ENCODE results near the gene TMEM9B. TPM values are rescaled to one million over a fixed set of nuclear protein-coding genes. Genes with fewer than 3 reads are reported as not detected.
"Not testable (repeated sequence)": the region's sequence is repeated elsewhere in the genome, so short reads cannot be mapped to it uniquely, and the experiment has no call there.

The TMEM9B gene
- total RNA-seq, result 10 to 100 TPM; 57.2 to 74.4 TPM
- polyA plus RNA-seq (ENCODE audit: insufficient read length in 2 of 2), result 100 to 1,000 TPM; 117 to 134 TPM
- long read RNA-seq, donor 1, transcript TMEM9B-205 (5 exons, 2,083 nt), result major isoform, 94 of 102 reads
- long read RNA-seq, donor 1, partial matches to known transcripts, result 6 of 102 reads
- long read RNA-seq, donor 1, other reads (novel, unspliced or antisense), result 0 of 102 reads
- long read RNA-seq, donor 2, transcript TMEM9B-205 (5 exons, 2,083 nt), result major isoform, 38 of 39 reads
- long read RNA-seq, donor 2, partial matches to known transcripts, result 0 of 39 reads
- long read RNA-seq, donor 2, other reads (novel, unspliced or antisense), result 0 of 39 reads
- long read RNA-seq, donor 3, transcript TMEM9B-205 (5 exons, 2,083 nt), result major isoform, 32 of 32 reads
- long read RNA-seq, donor 3, partial matches to known transcripts, result 0 of 32 reads
- long read RNA-seq, donor 3, other reads (novel, unspliced or antisense), result 0 of 32 reads
- long read RNA-seq, donor 4, transcript TMEM9B-205 (5 exons, 2,083 nt), result major isoform, 20 of 22 reads
- long read RNA-seq, donor 4, partial matches to known transcripts, result 0 of 22 reads
- long read RNA-seq, donor 4, other reads (novel, unspliced or antisense), result 0 of 22 reads

- peak; percentile 78 to 97 (median 86) for DNase-seq (ENCODE audit: low read depth in 4 of 6, low spot score in 6 of 6)
- peaks cover 3% of the 10 kb centered on the region for H3K36me3 ChIP-seq (ENCODE audit: control insufficient read depth, insufficient read depth, low read length)
- no peaks in the 10 kb centered on the region for H3K9me3 ChIP-seq (ENCODE audit: control insufficient read depth, insufficient read depth, low read length)
- peak within 1 kb of the TSS; percentile 93 for H3K4me3 ChIP-seq (ENCODE audit: low read depth, low read length)
- H3K27ac ChIP-seq (ENCODE audit: low read depth, low read length), result peak within 1 kb of the TSS; percentile 92
- 0% methylated on average over 65 of the region's 67 CpGs for WGBS (ENCODE audit: insufficient coverage)
- H3K27me3 ChIP-seq (ENCODE audit: control insufficient read depth, insufficient read depth, low read length), result no peaks in the 10 kb centered on the region
- H3K4me1 ChIP-seq (ENCODE audit: control insufficient read depth, insufficient read depth, low read length), result peaks cover 20% of the 10 kb centered on the region
Observed at GRCh38 chr11:8964324-8965320, at the start of gene TMEM9B. Gene TMEM9B (minus strand): TSS chr11:8964442. CDS start chr11:8964313, 129 bp downstream.

DNA sequence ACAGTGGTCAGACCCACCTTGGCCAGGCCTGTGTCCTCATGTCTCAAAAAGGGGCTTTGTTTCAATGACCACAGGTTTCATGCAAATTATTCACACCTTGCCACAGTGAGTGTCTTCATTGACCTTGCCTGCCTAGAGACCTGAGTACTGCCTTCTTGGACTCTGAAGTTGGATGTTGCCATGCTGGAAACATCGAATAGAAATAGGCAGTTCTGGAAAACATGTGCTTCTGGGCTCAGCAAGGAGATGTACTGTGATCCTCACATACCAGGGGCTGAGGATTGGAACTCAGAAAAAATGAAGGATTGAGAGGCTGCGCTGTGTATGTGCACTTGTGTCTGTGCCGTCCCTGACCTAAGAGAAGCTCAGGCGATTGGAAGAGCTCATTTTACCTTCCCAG lies 49.1 kb upstream of the TMEM9B start:
- no peak overlapping the region for H3K4me3 ChIP-seq (ENCODE audit: low read depth, low read length)
- no peaks in the 10 kb centered on the region for H3K27me3 ChIP-seq (ENCODE audit: control insufficient read depth, insufficient read depth, low read length)
- no peaks in the 10 kb centered on the region for H3K9me3 ChIP-seq (ENCODE audit: control insufficient read depth, insufficient read depth, low read length)
- WGBS (ENCODE audit: insufficient coverage), result 98% methylated on average over 4 of the region's 4 CpGs
- H3K36me3 ChIP-seq (ENCODE audit: control insufficient read depth, insufficient read depth, low read length), result no peaks in the 10 kb centered on the region
- peaks cover 9% of the 10 kb centered on the region for H3K4me1 ChIP-seq (ENCODE audit: control insufficient read depth, insufficient read depth, low read length)
- no peak overlapping the region for H3K27ac ChIP-seq (ENCODE audit: low read depth, low read length)
- no peak for DNase-seq (ENCODE audit: low read depth in 4 of 6, low spot score in 6 of 6)

DNA sequence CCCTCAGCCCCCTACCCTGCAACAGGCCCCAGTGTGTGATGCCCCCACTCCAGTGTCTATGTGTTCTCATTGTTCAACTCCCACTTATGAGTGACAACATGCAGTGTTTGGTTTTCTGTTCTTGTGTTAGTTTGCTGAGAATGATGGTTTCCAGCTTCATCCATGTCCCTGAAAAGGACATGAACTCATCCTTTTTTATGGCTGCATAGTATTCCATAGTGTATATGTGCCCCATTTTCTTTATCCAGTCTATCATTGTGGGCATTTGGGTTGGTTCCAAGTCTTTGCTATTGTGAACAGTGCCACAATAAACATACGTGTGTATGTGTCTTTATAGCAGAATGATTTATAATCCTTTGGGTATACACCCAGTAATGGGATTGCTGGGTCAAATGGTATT lies 45.3 kb upstream of the TMEM9B start:
- not testable (repeated sequence) for H3K4me3 ChIP-seq (ENCODE audit: low read depth, low read length); H3K36me3 ChIP-seq (ENCODE audit: control insufficient read depth, insufficient read depth, low read length); H3K27ac ChIP-seq (ENCODE audit: low read depth, low read length); H3K4me1 ChIP-seq (ENCODE audit: control insufficient read depth, insufficient read depth, low read length); DNase-seq (ENCODE audit: low read depth in 4 of 6, low spot score in 6 of 6); H3K9me3 ChIP-seq (ENCODE audit: control insufficient read depth, insufficient read depth, low read length); H3K27me3 ChIP-seq (ENCODE audit: control insufficient read depth, insufficient read depth, low read length)
- no CpG with 5 or more reads among the region's 1 CpG for WGBS (ENCODE audit: insufficient coverage)

GRCh38 chr11:9008661-9009060 lies 44.4 kb upstream of the TMEM9B start:
- 86% methylated on average over 1 of the region's 1 CpG for WGBS (ENCODE audit: insufficient coverage)
- peaks cover 3% of the 10 kb centered on the region for H3K27me3 ChIP-seq (ENCODE audit: control insufficient read depth, insufficient read depth, low read length)
- no peaks in the 10 kb centered on the region for H3K36me3 ChIP-seq (ENCODE audit: control insufficient read depth, insufficient read depth, low read length)
- H3K27ac ChIP-seq (ENCODE audit: low read depth, low read length), result no peak overlapping the region
- DNase-seq (ENCODE audit: low read depth in 4 of 6, low spot score in 6 of 6), result no peak
- H3K4me1 ChIP-seq (ENCODE audit: control insufficient read depth, insufficient read depth, low read length), result peaks cover 8% of the 10 kb centered on the region
- H3K4me3 ChIP-seq (ENCODE audit: low read depth, low read length), result no peak overlapping the region
- no peaks in the 10 kb centered on the region for H3K9me3 ChIP-seq (ENCODE audit: control insufficient read depth, insufficient read depth, low read length)

GRCh38 chr11:9008011-9008550 lies 43.8 kb upstream of the TMEM9B start:
- Histone ChIP-seq H3K27ac (ENCODE audit: low read depth, low read length) (no peak overlapping the region), H3K4me3 (ENCODE audit: low read depth, low read length) (no peak overlapping the region), H3K36me3 (ENCODE audit: control insufficient read depth, insufficient read depth, low read length) (no peaks in the 10 kb centered on the region), H3K4me1 (ENCODE audit: control insufficient read depth, insufficient read depth, low read length) (peaks cover 13% of the 10 kb centered on the region), H3K27me3 (ENCODE audit: control insufficient read depth, insufficient read depth, low read length) (peaks cover 9% of the 10 kb centered on the region), H3K9me3 (ENCODE audit: control insufficient read depth, insufficient read depth, low read length) (no peaks in the 10 kb centered on the region)
- no peak for DNase-seq (ENCODE audit: low read depth in 4 of 6, low spot score in 6 of 6)
- 38% methylated on average over 2 of the region's 3 CpGs for WGBS (ENCODE audit: insufficient coverage)

DNA sequence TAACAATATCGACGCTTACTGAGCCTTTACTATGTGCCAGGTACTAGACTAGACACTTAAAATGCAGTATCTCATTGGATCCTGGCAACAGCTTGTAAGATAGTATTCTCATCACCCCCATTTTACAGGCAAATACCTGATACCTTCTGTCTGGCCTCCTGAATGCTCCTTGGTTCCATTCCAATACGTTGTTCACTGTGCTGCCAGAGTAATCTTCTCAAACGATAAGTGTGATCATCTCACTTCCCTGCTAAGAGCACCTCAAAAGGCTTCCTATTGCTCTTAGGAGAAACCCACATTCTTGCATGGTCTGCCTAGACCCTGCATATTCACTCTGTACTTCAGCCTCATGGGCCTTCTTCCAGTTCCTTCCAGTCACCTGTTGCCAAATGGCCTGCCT lies 40.8 kb upstream of the TMEM9B start:
- Histone ChIP-seq H3K36me3 (ENCODE audit: control insufficient read depth, insufficient read depth, low read length) (no peaks in the 10 kb centered on the region), H3K4me1 (ENCODE audit: control insufficient read depth, insufficient read depth, low read length) (peaks cover 16% of the 10 kb centered on the region), H3K27me3 (ENCODE audit: control insufficient read depth, insufficient read depth, low read length) (peaks cover 24% of the 10 kb centered on the region), H3K9me3 (ENCODE audit: control insufficient read depth, insufficient read depth, low read length) (no peaks in the 10 kb centered on the region), H3K27ac (ENCODE audit: low read depth, low read length) (no peak overlapping the region), H3K4me3 (ENCODE audit: low read depth, low read length) (no peak overlapping the region)
- WGBS (ENCODE audit: insufficient coverage), result 74% methylated on average over 4 of the region's 4 CpGs
- DNase-seq (ENCODE audit: low read depth in 4 of 6, low spot score in 6 of 6), result no peak

GRCh38 chr11:9004183-9004926 lies 40.1 kb upstream of the TMEM9B start:
- Histone ChIP-seq H3K27me3 (ENCODE audit: control insufficient read depth, insufficient read depth, low read length) (peaks cover 24% of the 10 kb centered on the region), H3K4me3 (ENCODE audit: low read depth, low read length) (peak overlapping the region; percentile 44), H3K9me3 (ENCODE audit: control insufficient read depth, insufficient read depth, low read length) (no peaks in the 10 kb centered on the region), H3K4me1 (ENCODE audit: control insufficient read depth, insufficient read depth, low read length) (peaks cover 16% of the 10 kb centered on the region), H3K27ac (ENCODE audit: low read depth, low read length) (no peak overlapping the region), H3K36me3 (ENCODE audit: control insufficient read depth, insufficient read depth, low read length) (no peaks in the 10 kb centered on the region)
- DNase-seq (ENCODE audit: low read depth in 4 of 6, low spot score in 6 of 6), result peak in 1 of 6 donors; percentile 33
- WGBS (ENCODE audit: insufficient coverage), result 3% methylated on average over 69 of the region's 69 CpGs

DNA sequence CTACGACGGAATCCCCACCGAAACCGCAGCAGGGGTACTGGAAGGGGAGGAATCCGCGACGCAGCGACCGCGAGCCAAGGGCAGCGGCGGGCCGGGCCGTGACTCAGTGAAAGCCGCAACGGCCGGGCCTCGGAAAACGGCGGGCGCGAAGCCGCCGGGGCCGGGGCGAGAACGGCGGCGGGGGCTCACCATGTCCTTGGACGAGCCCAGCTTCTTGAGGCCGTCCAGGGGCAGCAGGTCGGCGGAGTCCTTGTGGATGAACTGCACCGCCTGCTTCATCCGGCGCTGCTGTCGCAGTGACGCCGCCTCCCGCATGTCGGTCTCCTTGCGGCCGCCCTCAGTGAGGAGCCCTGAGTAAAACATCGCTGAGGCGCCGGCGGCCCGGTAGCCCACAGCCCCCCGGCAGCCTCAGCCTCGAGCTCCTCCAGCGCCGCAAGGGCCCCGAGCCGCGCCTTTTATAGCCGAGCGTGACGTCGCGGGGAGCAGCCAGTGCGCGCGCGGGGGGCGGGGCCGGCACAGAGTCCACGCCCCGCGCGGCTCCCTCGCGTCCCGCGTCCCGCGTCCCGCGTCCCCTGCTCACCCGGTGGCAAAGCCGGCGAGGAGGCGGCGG lies 39.4 kb upstream of the TMEM9B start, which contains the start of gene NRIP3:
Gene NRIP3 (minus strand): TSS at position 429 of the 610 bp plus-strand sequence. CDS start 66 bp downstream, at position 363.
- Histone ChIP-seq H3K4me3 (ENCODE audit: low read depth, low read length) (peak within 1 kb of the TSS; percentile 44), H3K36me3 (ENCODE audit: control insufficient read depth, insufficient read depth, low read length) (no peaks in the 10 kb centered on the region), H3K27ac (ENCODE audit: low read depth, low read length) (no peak within 1 kb of the TSS), H3K9me3 (ENCODE audit: control insufficient read depth, insufficient read depth, low read length) (no peaks in the 10 kb centered on the region), H3K4me1 (ENCODE audit: control insufficient read depth, insufficient read depth, low read length) (peaks cover 16% of the 10 kb centered on the region), H3K27me3 (ENCODE audit: control insufficient read depth, insufficient read depth, low read length) (peaks cover 24% of the 10 kb centered on the region)
- WGBS (ENCODE audit: insufficient coverage), result under 1% methylated on average over 83 of the region's 83 CpGs
- DNase-seq (ENCODE audit: low read depth in 4 of 6, low spot score in 6 of 6), result peak; percentile 53 to 94 (median 70)

All from spinal cord (tissue), 10 donors.